Measurements from ENCODE around the gene ACP3.
"Not testable (repeated sequence)": the region's sequence is repeated elsewhere in the genome, so short reads cannot be mapped to it uniquely, and the experiment has no call there.

ACP3 gene

GRCh38 chr3:132368962-132369361, 51.8 kb downstream of the ACP3 start:
- DNase-seq: no peak

- DNase-seq: not testable (repeated sequence)
These were observed 59.7 kb downstream of the ACP3 start for GRCh38 chr3:132376945-132377354.

- no peak for DNase-seq
These were observed 61.0 kb downstream of the ACP3 start for GRCh38 chr3:132378048-132378762.

GRCh38 chr3:132378846-132379245, 61.6 kb downstream of the ACP3 start:
- DNase-seq: no peak

- DNase-seq: no peak
These were observed 63.7 kb downstream of the ACP3 start for GRCh38 chr3:132380920-132381319.

- DNase-seq: no peak
These were observed 64.2 kb downstream of the ACP3 start for GRCh38 chr3:132381348-132381944.

- no peak for DNase-seq
These were observed 65.1 kb downstream of the ACP3 start for GRCh38 chr3:132382267-132382666.

- no peak for DNase-seq
These were observed 65.5 kb downstream of the ACP3 start for GRCh38 chr3:132382688-132383194.

GRCh38 chr3:132386259-132386658, 69.1 kb downstream of the ACP3 start:
- no peak for DNase-seq

- DNase-seq: not testable (repeated sequence)
These were observed 75.5 kb downstream of the ACP3 start for GRCh38 chr3:132392675-132393074.

GRCh38 chr3:132394320-132394719, 77.1 kb downstream of the ACP3 start:
- DNase-seq: no peak

GRCh38 chr3:132395126-132395525, 77.9 kb downstream of the ACP3 start:
- DNase-seq: no peak

- DNase-seq: no peak
These were observed 79.0 kb downstream of the ACP3 start for GRCh38 chr3:132396255-132396654.

GRCh38 chr3:132396776-132397175, 79.6 kb downstream of the ACP3 start:
- not testable (repeated sequence) for DNase-seq

- DNase-seq: no peak
These were observed 82.1 kb downstream of the ACP3 start for GRCh38 chr3:132399054-132399929.

GRCh38 chr3:132401255-132401654, 84.0 kb downstream of the ACP3 start:
- no peak for DNase-seq

- no peak for DNase-seq
These were observed 87.1 kb downstream of the ACP3 start for GRCh38 chr3:132404276-132404675.

GRCh38 chr3:132405188-132405587, 88.0 kb downstream of the ACP3 start:
- DNase-seq: no peak

GRCh38 chr3:132405609-132406299, 88.5 kb downstream of the ACP3 start:
- no peak for DNase-seq

- DNase-seq: no peak
These were observed 89.4 kb downstream of the ACP3 start for GRCh38 chr3:132406587-132406986.

- DNase-seq: no peak
These were observed 89.8 kb downstream of the ACP3 start for GRCh38 chr3:132407025-132407424.

Data from stimulated activated naive CD4-positive, alpha-beta T cell treated with Interleukin-2 at 50 U/mL for 16 hours (primary cell).